ENCODE results near the gene NME7. TPM values are rescaled to one million over a fixed set of nuclear protein-coding genes. Genes with fewer than 3 reads are reported as not detected.

NME7 gene
- total RNA-seq, 2 donors from 2014 or later = 6.2 TPM

- no peaks in the 10 kb centered on the region for H3K27me3 Mint-ChIP-seq (ENCODE audit: low read depth)
- H3K4me1 Mint-ChIP-seq (ENCODE audit: low read depth) = peaks cover 11% of the 10 kb centered on the region
- no peak overlapping the region for H3K27ac Mint-ChIP-seq
- H3K9me3 Mint-ChIP-seq = no peaks in the 10 kb centered on the region
- no peaks in the 10 kb centered on the region for H3K36me3 Mint-ChIP-seq (ENCODE audit: insufficient read depth in 2 of 2)
- H3K4me3 Mint-ChIP-seq = no peak overlapping the region
- ATAC-seq (replicated peaks in 1 of 2) (no peak), DNase-seq (no peak)
These were observed 130.7 kb downstream of the NME7 start for GRCh38 chr1:169236880-169237279.

- Mint-ChIP-seq H3K36me3 (ENCODE audit: insufficient read depth in 2 of 2) (no peaks in the 10 kb centered on the region), H3K9me3 (no peaks in the 10 kb centered on the region), H3K27me3 (ENCODE audit: low read depth) (no peaks in the 10 kb centered on the region), H3K4me3 (no peak overlapping the region), H3K27ac (no peak overlapping the region), H3K4me1 (ENCODE audit: low read depth) (peaks cover 11% of the 10 kb centered on the region)
- no peak for ATAC-seq (replicated peaks in 1 of 2)
- DNase-seq = no peak
These were observed 131.5 kb downstream of the NME7 start for GRCh38 chr1:169236143-169236542.

GRCh38 chr1:169235568-169235967 lies 132.0 kb downstream of the NME7 start:
- ATAC-seq (replicated peaks in 1 of 2) (no peak), DNase-seq (no peak)
- Mint-ChIP-seq H3K36me3 (ENCODE audit: insufficient read depth in 2 of 2) (no peaks in the 10 kb centered on the region), H3K4me1 (ENCODE audit: low read depth) (peaks cover 9% of the 10 kb centered on the region), H3K27ac (no peak overlapping the region), H3K9me3 (no peaks in the 10 kb centered on the region), H3K4me3 (no peak overlapping the region), H3K27me3 (ENCODE audit: low read depth) (no peaks in the 10 kb centered on the region)

GRCh38 chr1:169234780-169235179 lies 132.8 kb downstream of the NME7 start:
- Mint-ChIP-seq H3K9me3 (no peaks in the 10 kb centered on the region), H3K4me1 (ENCODE audit: low read depth) (peaks cover 5% of the 10 kb centered on the region), H3K4me3 (no peak overlapping the region), H3K27me3 (ENCODE audit: low read depth) (no peaks in the 10 kb centered on the region), H3K36me3 (ENCODE audit: insufficient read depth in 2 of 2) (no peaks in the 10 kb centered on the region), H3K27ac (no peak overlapping the region)
- no peak for ATAC-seq (replicated peaks in 1 of 2)
- DNase-seq = no peak

GRCh38 chr1:169217636-169218035 lies 150.0 kb downstream of the NME7 start:
- DNase-seq (no peak), ATAC-seq (replicated peaks in 1 of 2) (no peak)
- Mint-ChIP-seq H3K36me3 (ENCODE audit: insufficient read depth in 2 of 2) (no peaks in the 10 kb centered on the region), H3K4me1 (ENCODE audit: low read depth) (no peaks in the 10 kb centered on the region), H3K27ac (no peak overlapping the region), H3K9me3 (no peaks in the 10 kb centered on the region), H3K27me3 (ENCODE audit: low read depth) (no peaks in the 10 kb centered on the region), H3K4me3 (no peak overlapping the region)

- Mint-ChIP-seq H3K36me3 (ENCODE audit: insufficient read depth in 2 of 2) (no peaks in the 10 kb centered on the region), H3K9me3 (no peaks in the 10 kb centered on the region), H3K4me1 (ENCODE audit: low read depth) (no peaks in the 10 kb centered on the region), H3K27me3 (ENCODE audit: low read depth) (no peaks in the 10 kb centered on the region), H3K4me3 (no peak overlapping the region), H3K27ac (no peak overlapping the region)
- ATAC-seq (replicated peaks in 1 of 2) = no peak
- DNase-seq = no peak
These were observed 153.0 kb downstream of the NME7 start for GRCh38 chr1:169214598-169214997.

- H3K4me1 Mint-ChIP-seq (ENCODE audit: low read depth) = no peaks in the 10 kb centered on the region
- DNase-seq (no peak), ATAC-seq (replicated peaks in 1 of 2) (no peak)
- no peak overlapping the region for H3K27ac Mint-ChIP-seq
- H3K36me3 Mint-ChIP-seq (ENCODE audit: insufficient read depth in 2 of 2) = no peaks in the 10 kb centered on the region
- no peaks in the 10 kb centered on the region for H3K27me3 Mint-ChIP-seq (ENCODE audit: low read depth)
- H3K9me3 Mint-ChIP-seq = no peaks in the 10 kb centered on the region
- H3K4me3 Mint-ChIP-seq = no peak overlapping the region
These were observed 155.5 kb downstream of the NME7 start for GRCh38 chr1:169212088-169212487.

- Mint-ChIP-seq H3K27me3 (ENCODE audit: low read depth) (no peaks in the 10 kb centered on the region), H3K4me1 (ENCODE audit: low read depth) (no peaks in the 10 kb centered on the region), H3K36me3 (ENCODE audit: insufficient read depth in 2 of 2) (no peaks in the 10 kb centered on the region), H3K4me3 (no peak overlapping the region), H3K9me3 (no peaks in the 10 kb centered on the region), H3K27ac (no peak overlapping the region)
- DNase-seq (no peak), ATAC-seq (replicated peaks in 1 of 2) (no peak)
These were observed 159.6 kb downstream of the NME7 start for GRCh38 chr1:169207797-169208520.

GRCh38 chr1:169204157-169204556 lies 163.4 kb downstream of the NME7 start:
- no peaks in the 10 kb centered on the region for H3K27me3 Mint-ChIP-seq (ENCODE audit: low read depth)
- no peaks in the 10 kb centered on the region for H3K36me3 Mint-ChIP-seq (ENCODE audit: insufficient read depth in 2 of 2)
- H3K4me1 Mint-ChIP-seq (ENCODE audit: low read depth) = no peaks in the 10 kb centered on the region
- H3K9me3 Mint-ChIP-seq = peaks cover 0 to 2% of the 10 kb centered on the region in 2 donors
- no peak overlapping the region for H3K27ac Mint-ChIP-seq
- H3K4me3 Mint-ChIP-seq = no peak overlapping the region
- ATAC-seq (replicated peaks in 1 of 2) = no peak
- no peak for DNase-seq

GRCh38 chr1:169202791-169203665 lies 164.6 kb downstream of the NME7 start:
- H3K4me3 Mint-ChIP-seq = no peak overlapping the region
- no peaks in the 10 kb centered on the region for H3K4me1 Mint-ChIP-seq (ENCODE audit: low read depth)
- H3K27ac Mint-ChIP-seq = no peak overlapping the region
- ATAC-seq (replicated peaks in 1 of 2) (no peak), DNase-seq (no peak)
- no peaks in the 10 kb centered on the region for H3K36me3 Mint-ChIP-seq (ENCODE audit: insufficient read depth in 2 of 2)
- peaks cover 0 to 2% of the 10 kb centered on the region in 2 donors for H3K9me3 Mint-ChIP-seq
- H3K27me3 Mint-ChIP-seq (ENCODE audit: low read depth) = no peaks in the 10 kb centered on the region

- H3K4me1 Mint-ChIP-seq (ENCODE audit: low read depth) = no peaks in the 10 kb centered on the region
- no peaks in the 10 kb centered on the region for H3K27me3 Mint-ChIP-seq (ENCODE audit: low read depth)
- H3K9me3 Mint-ChIP-seq = peaks cover 0 to 4% of the 10 kb centered on the region in 2 donors
- H3K36me3 Mint-ChIP-seq (ENCODE audit: insufficient read depth in 2 of 2) = peaks cover 0 to 2% of the 10 kb centered on the region in 2 donors
- no peak for DNase-seq
- no peak for ATAC-seq (replicated peaks in 1 of 2)
- H3K4me3 Mint-ChIP-seq = no peak overlapping the region
- H3K27ac Mint-ChIP-seq = no peak overlapping the region
These were observed 166.4 kb downstream of the NME7 start for GRCh38 chr1:169201084-169201619.

- Mint-ChIP-seq H3K27ac (no peak overlapping the region), H3K9me3 (peaks cover 0 to 4% of the 10 kb centered on the region in 2 donors), H3K36me3 (ENCODE audit: insufficient read depth in 2 of 2) (peaks cover 0 to 2% of the 10 kb centered on the region in 2 donors), H3K4me1 (ENCODE audit: low read depth) (no peaks in the 10 kb centered on the region), H3K4me3 (no peak overlapping the region), H3K27me3 (ENCODE audit: low read depth) (no peaks in the 10 kb centered on the region)
- DNase-seq (no peak), ATAC-seq (replicated peaks in 1 of 2) (no peak)
These were observed 167.3 kb downstream of the NME7 start for GRCh38 chr1:169200319-169200718.

- Mint-ChIP-seq H3K27me3 (ENCODE audit: low read depth) (no peaks in the 10 kb centered on the region), H3K4me3 (no peak overlapping the region), H3K4me1 (ENCODE audit: low read depth) (no peaks in the 10 kb centered on the region), H3K36me3 (ENCODE audit: insufficient read depth in 2 of 2) (peaks cover 0 to 2% of the 10 kb centered on the region in 2 donors), H3K9me3 (peaks cover 0 to 4% of the 10 kb centered on the region in 2 donors), H3K27ac (no peak overlapping the region)
- ATAC-seq (replicated peaks in 1 of 2) (no peak), DNase-seq (no peak)
These were observed 171.0 kb downstream of the NME7 start for GRCh38 chr1:169196581-169196980.
